Measurements from ENCODE around the gene USP11. TPM values are rescaled to one million over a fixed set of nuclear protein-coding genes. Genes with fewer than 3 reads are reported as not detected.

USP11 gene
- total RNA-seq, 1 donor from 2014 or later: 72.4 TPM

DNA sequence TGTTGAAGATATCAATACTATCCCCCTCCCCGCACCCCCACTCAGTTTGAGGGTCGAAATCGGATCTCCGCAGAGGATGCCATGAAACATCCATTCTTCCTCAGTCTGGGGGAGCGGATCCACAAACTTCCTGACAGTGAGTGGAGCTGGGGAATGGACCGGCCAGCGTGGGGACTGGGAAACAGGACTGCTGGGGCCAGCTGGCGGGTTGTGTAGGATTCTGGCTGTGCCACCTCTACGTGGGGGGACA is 5.5 kb upstream of the USP11 start:
- Histone ChIP-seq H3K4me1 (peaks cover under 1% of the 10 kb centered on the region), H3K27ac (no peak overlapping the region), H3K9me3 (no peaks in the 10 kb centered on the region), H3K27me3 (no peaks in the 10 kb centered on the region), H3K36me3 (peaks cover 0 to 50% of the 10 kb centered on the region in 2 donors), H3K4me3 (no peak overlapping the region)
- DNase-seq (ENCODE audit: extremely low spot score in 2 of 2): no peak
- intact Hi-C loops (cut with DNase I): no loop called here
- TF ChIP-seq, protein P1, sequence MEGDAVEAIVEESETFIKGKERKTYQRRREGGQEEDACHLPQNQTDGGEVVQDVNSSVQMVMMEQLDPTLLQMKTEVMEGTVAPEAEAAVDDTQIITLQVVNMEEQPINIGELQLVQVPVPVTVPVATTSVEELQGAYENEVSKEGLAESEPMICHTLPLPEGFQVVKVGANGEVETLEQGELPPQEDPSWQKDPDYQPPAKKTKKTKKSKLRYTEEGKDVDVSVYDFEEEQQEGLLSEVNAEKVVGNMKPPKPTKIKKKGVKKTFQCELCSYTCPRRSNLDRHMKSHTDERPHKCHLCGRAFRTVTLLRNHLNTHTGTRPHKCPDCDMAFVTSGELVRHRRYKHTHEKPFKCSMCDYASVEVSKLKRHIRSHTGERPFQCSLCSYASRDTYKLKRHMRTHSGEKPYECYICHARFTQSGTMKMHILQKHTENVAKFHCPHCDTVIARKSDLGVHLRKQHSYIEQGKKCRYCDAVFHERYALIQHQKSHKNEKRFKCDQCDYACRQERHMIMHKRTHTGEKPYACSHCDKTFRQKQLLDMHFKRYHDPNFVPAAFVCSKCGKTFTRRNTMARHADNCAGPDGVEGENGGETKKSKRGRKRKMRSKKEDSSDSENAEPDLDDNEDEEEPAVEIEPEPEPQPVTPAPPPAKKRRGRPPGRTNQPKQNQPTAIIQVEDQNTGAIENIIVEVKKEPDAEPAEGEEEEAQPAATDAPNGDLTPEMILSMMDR (IDR thresholded peaks at IDR 0.05): no peak
- no peak for TF ChIP-seq POLR2AphosphoS5 (IDR thresholded peaks at IDR 0.05; ENCODE audit: insufficient read depth in 1 of 2, low read depth in 1 of 2)
- TF ChIP-seq POLR2A (IDR thresholded peaks at IDR 0.05): no peak

DNA sequence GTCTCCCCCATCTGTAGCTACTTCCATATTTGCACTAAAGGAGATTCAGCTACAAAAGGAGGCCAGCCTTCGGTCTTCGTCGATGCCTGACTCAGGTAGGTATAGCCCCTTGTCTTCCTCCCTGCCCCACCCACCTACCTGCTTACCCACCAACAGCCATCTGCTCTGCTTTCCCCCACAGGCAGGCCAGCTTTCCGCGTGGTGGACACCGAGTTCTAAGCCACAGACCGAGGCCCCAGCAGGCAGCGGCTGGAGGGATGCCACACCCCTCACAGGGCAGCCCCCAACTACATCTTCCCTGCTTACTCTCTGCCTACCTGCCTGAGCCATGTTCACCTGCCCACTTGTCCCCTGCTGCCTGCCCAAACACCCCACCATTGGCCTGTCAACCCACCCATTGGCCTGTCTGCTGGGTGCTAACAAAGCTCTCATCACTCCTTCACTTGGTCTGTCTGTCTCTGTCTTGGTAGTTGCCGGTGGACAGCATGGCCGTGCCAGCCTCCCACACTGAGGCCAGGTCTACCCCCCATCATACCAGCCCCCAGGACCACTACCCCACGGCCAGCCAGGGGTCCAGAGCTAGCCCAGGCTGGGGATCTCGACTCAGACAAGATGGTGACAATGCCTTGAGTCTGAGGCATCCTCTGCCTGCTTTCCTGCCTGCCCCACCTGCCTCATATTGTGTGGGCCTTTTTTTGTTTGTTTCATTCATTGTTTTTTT is 4.1 kb upstream of the USP11 start:
- Histone ChIP-seq H3K4me3 (no peak overlapping the region), H3K36me3 (peaks cover 0 to 45% of the 10 kb centered on the region in 2 donors), H3K4me1 (peaks cover 5% of the 10 kb centered on the region), H3K27ac (no peak overlapping the region), H3K27me3 (no peaks in the 10 kb centered on the region), H3K9me3 (no peaks in the 10 kb centered on the region)
- intact Hi-C loops (cut with DNase I): no loop called here
- DNase-seq (ENCODE audit: extremely low spot score in 2 of 2): no peak
- TF ChIP-seq POLR2AphosphoS5 (IDR thresholded peaks at IDR 0.05; ENCODE audit: insufficient read depth in 1 of 2, low read depth in 1 of 2) (no peak), POLR2A (IDR thresholded peaks at IDR 0.05) (no peak)
- TF ChIP-seq, protein P1 (IDR thresholded peaks at IDR 0.05): no peak

DNA sequence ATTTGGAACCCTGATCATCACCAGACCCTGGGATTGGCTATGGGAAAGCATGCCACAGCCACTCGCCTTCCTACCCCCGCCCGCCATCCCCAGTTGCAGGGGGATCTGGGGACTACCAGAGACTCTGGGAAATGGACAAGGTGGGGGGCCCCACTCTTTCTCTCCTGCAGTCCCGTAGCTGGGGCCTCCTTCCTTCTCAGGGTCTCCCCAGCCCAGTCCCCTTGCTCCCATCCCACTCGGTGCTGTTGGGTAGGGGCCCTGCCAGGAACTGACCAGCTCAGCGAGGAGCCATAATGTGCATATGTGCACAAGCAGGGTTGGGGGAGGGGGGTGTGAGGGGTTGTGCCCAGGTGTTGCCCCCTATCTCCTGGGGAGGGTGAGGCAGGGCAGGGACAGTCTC is 3.4 kb upstream of the USP11 start:
- H3K36me3 ChIP-seq: peaks cover 0 to 38% of the 10 kb centered on the region in 2 donors
- TF ChIP-seq POLR2AphosphoS5 (IDR thresholded peaks at IDR 0.05; ENCODE audit: insufficient read depth in 1 of 2, low read depth in 1 of 2) (no peak), POLR2A (IDR thresholded peaks at IDR 0.05) (no peak)
- TF ChIP-seq, protein P1 (IDR thresholded peaks at IDR 0.05): no peak
- intact Hi-C loops (cut with DNase I): no loop called here

DNA sequence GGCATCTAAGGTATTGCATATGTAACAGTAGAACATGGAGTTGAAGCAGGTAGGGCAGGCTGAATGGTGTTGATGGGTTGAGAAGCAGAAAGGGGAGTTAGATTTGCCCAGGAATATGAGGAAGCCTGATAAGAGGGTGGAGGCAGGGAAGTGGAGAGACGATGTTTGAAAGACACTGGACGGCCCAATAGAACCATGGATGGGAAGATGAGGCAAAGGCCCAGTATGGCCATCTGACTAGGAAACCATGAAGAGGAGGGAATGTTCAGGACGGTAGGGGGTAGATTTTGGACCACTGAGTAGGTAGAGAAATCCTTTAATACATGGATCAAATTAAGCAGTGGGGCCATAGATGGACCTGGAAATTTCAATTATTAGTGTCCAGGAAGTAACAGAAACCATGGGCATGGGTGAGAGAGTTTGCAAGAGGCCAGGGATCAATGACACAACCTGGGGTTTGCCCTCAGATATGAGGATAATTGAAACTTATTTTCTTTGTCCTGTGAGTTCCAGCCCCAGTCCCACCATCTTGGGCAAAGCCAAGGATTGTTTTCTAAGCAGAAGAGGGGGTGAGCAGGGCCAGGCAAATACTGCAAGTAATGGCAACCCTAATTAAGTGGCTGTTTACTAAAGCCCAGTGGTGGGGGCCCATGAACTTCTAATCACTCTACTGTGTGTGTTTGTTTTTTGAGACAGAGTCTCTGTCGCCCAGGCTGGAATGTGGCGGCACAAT is 2.5 kb upstream of the USP11 start:
- Histone ChIP-seq H3K9me3 (no peaks in the 10 kb centered on the region), H3K4me1 (peaks cover 5% of the 10 kb centered on the region), H3K4me3 (no peak overlapping the region), H3K27ac (no peak overlapping the region), H3K36me3 (peaks cover 0 to 29% of the 10 kb centered on the region in 2 donors), H3K27me3 (no peaks in the 10 kb centered on the region)
- intact Hi-C loops (cut with DNase I): no loop called here
- DNase-seq (ENCODE audit: extremely low spot score in 2 of 2): no peak
- TF ChIP-seq, protein P1 (IDR thresholded peaks at IDR 0.05): no peak
- TF ChIP-seq POLR2AphosphoS5 (IDR thresholded peaks at IDR 0.05; ENCODE audit: insufficient read depth in 1 of 2, low read depth in 1 of 2) (no peak), POLR2A (IDR thresholded peaks at IDR 0.05) (no peak)

More for the DNA sequence above, 3.4 kb upstream of the USP11 start:
- no peak overlapping the region for H3K27ac ChIP-seq
- H3K9me3 ChIP-seq: no peaks in the 10 kb centered on the region
- peaks cover 5% of the 10 kb centered on the region for H3K4me1 ChIP-seq
- DNase-seq (ENCODE audit: extremely low spot score in 2 of 2): no peak
- H3K4me3 ChIP-seq: no peak overlapping the region
- H3K27me3 ChIP-seq: no peaks in the 10 kb centered on the region

DNA sequence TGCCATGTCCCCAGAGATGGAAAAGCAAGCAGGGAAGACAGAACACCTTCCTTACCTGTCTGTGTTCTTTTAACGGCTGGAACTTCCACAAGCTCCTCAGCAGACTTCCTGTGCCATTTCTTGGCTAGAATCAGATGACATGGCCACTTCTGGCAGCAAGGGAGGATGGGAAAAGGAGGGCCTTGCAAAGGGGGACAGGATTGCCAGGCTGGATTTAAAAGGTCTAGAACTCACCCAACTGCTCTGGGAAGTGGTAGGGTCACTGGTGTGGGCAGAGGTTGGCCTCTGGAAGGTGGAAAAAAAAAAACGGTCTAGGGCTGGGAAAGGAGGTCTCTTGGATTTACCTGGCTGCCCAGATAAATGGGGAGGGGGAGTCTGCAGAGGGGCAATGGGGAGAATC is 1.6 kb upstream of the USP11 start:
- Histone ChIP-seq H3K27me3 (no peaks in the 10 kb centered on the region), H3K36me3 (peaks cover 0 to 21% of the 10 kb centered on the region in 2 donors), H3K27ac (no peak overlapping the region), H3K4me3 (no peak overlapping the region), H3K9me3 (no peaks in the 10 kb centered on the region), H3K4me1 (peaks cover 5% of the 10 kb centered on the region)
- DNase-seq (ENCODE audit: extremely low spot score in 2 of 2): no peak
- TF ChIP-seq POLR2AphosphoS5 (IDR thresholded peaks at IDR 0.05; ENCODE audit: insufficient read depth in 1 of 2, low read depth in 1 of 2) (no peak), POLR2A (IDR thresholded peaks at IDR 0.05) (no peak)
- TF ChIP-seq, protein P1 (IDR thresholded peaks at IDR 0.05): no peak
- intact Hi-C loops (cut with DNase I): no loop called here
